ENCODE measurements around the gene IL17RD. TPM values are rescaled to one million over a fixed set of nuclear protein-coding genes. Genes with fewer than 3 reads are reported as not detected.

IL17RD gene
- total RNA-seq, 1 donor from 2014 or later: 26.1 TPM

- Histone ChIP-seq H3K27ac (no peak overlapping the region), H3K27me3 (no peaks in the 10 kb centered on the region), H3F3A (ENCODE audit: low read depth) (no peaks in the 10 kb centered on the region), H3K4me2 (no peak overlapping the region), H4K20me1 (ENCODE audit: low read depth) (no peaks in the 10 kb centered on the region), H2AFZ (replicated peaks) (no peak overlapping the region), H3K4me3 (no peak overlapping the region), H3K9ac (no peak overlapping the region), H3K36me3 (no peaks in the 10 kb centered on the region), H3K9me3 (ENCODE audit: low read depth) (no peaks in the 10 kb centered on the region), H3K4me1 (peaks cover 6% of the 10 kb centered on the region), H3K79me2 (ENCODE audit: low read depth) (no peaks in the 10 kb centered on the region)
- Mint-ChIP-seq H3K4me1 (peaks cover 34% of the 10 kb centered on the region), H3K9me3 (peaks cover 5% of the 10 kb centered on the region), H3K27me3 (ENCODE audit: insufficient read depth, low read depth) (no peaks in the 10 kb centered on the region), H3K4me3 (peak overlapping the region; percentile 41), H3K36me3 (peaks cover 3% of the 10 kb centered on the region), H3K27ac (peak overlapping the region; percentile 75)
- TF ChIP-seq EZH2phosphoT487 (IDR thresholded peaks at IDR 0.05): no peak
- TF ChIP-seq EZH2 (IDR thresholded peaks at IDR 0.05): no peak
- TF ChIP-seq, protein P1, sequence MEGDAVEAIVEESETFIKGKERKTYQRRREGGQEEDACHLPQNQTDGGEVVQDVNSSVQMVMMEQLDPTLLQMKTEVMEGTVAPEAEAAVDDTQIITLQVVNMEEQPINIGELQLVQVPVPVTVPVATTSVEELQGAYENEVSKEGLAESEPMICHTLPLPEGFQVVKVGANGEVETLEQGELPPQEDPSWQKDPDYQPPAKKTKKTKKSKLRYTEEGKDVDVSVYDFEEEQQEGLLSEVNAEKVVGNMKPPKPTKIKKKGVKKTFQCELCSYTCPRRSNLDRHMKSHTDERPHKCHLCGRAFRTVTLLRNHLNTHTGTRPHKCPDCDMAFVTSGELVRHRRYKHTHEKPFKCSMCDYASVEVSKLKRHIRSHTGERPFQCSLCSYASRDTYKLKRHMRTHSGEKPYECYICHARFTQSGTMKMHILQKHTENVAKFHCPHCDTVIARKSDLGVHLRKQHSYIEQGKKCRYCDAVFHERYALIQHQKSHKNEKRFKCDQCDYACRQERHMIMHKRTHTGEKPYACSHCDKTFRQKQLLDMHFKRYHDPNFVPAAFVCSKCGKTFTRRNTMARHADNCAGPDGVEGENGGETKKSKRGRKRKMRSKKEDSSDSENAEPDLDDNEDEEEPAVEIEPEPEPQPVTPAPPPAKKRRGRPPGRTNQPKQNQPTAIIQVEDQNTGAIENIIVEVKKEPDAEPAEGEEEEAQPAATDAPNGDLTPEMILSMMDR (IDR thresholded peaks at IDR 0.05): no peak
- DNase-seq (ENCODE audit: low spot score): peak; percentile 17
Observed at GRCh38 chr3:57068437-57069089, 96.6 kb downstream of the IL17RD start.

DNA sequence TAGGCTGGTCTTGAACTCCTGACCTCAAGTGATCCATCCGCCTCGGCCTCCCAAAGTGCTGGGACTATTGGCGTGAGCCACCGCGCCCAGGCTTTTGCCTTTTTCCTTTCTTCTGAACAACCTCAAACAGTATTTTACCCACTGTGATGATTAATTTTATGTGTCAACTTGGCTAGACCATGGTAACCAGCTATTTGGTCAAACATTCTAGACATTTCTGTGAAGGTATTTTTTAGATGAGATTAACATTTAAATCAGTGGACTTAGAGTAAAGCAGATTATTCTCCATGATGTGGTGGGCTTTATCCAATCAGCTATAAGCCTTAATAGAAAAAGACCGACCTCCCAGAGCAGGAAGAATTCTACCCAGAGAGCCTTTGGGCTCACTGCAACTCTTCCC lies 98.7 kb downstream of the IL17RD start:
- H3K9ac ChIP-seq: no peak overlapping the region

DNA sequence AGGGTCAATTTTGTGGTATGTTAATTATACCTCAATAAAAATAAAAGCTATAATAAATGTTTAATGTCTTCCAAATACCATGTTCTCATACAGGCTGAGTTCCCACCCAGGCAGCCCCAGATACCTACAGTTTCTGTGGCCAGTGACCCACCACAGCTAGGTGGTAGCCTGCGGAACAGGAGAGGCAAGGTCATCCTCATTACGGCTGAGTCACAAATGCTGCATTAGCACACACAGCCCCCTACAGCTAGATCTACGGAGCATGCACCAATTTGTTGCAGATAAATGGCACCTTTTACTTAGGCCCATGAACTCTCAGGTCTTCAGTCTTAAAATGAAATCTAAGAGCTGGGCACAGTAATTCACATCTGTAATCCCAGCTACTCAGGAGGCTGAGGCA lies 99.6 kb downstream of the IL17RD start:
- H3K4me1 ChIP-seq: peaks cover 14% of the 10 kb centered on the region
- H3K4me3 Mint-ChIP-seq: no peak overlapping the region
- H3K9ac ChIP-seq: no peak overlapping the region
- DNase-seq (ENCODE audit: low spot score): no peak
- no peak overlapping the region for H3K27ac Mint-ChIP-seq
- H3K27me3 ChIP-seq: no peaks in the 10 kb centered on the region
- H3K4me3 ChIP-seq: no peak overlapping the region
- no peaks in the 10 kb centered on the region for H4K20me1 ChIP-seq (ENCODE audit: low read depth)
- H3K4me1 Mint-ChIP-seq: peaks cover 61% of the 10 kb centered on the region
- H3K36me3 ChIP-seq: no peaks in the 10 kb centered on the region
- TF ChIP-seq EZH2phosphoT487 (IDR thresholded peaks at IDR 0.05) (no peak), EZH2 (IDR thresholded peaks at IDR 0.05) (no peak)
- TF ChIP-seq, protein P1 (IDR thresholded peaks at IDR 0.05): no peak
- H3K79me2 ChIP-seq (ENCODE audit: low read depth): no peaks in the 10 kb centered on the region
- H3K36me3 Mint-ChIP-seq: no peaks in the 10 kb centered on the region
- H3F3A ChIP-seq (ENCODE audit: low read depth): peaks cover 7% of the 10 kb centered on the region
- no peak overlapping the region for H3K4me2 ChIP-seq
- no peaks in the 10 kb centered on the region for H3K9me3 Mint-ChIP-seq
- H3K27me3 Mint-ChIP-seq (ENCODE audit: insufficient read depth, low read depth): no peaks in the 10 kb centered on the region
- H3K9me3 ChIP-seq (ENCODE audit: low read depth): no peaks in the 10 kb centered on the region
- no peak overlapping the region for H2AFZ ChIP-seq (replicated peaks)
- no peak overlapping the region for H3K27ac ChIP-seq

More for the DNA sequence above, 98.7 kb downstream of the IL17RD start:
- H3K36me3 ChIP-seq: no peaks in the 10 kb centered on the region
- peaks cover 4% of the 10 kb centered on the region for H3F3A ChIP-seq (ENCODE audit: low read depth)
- H3K27ac Mint-ChIP-seq: no peak overlapping the region
- no peak for TF ChIP-seq EZH2 (IDR thresholded peaks at IDR 0.05)
- TF ChIP-seq, protein P1 (IDR thresholded peaks at IDR 0.05): no peak
- TF ChIP-seq EZH2phosphoT487 (IDR thresholded peaks at IDR 0.05): no peak
- H2AFZ ChIP-seq (replicated peaks): no peak overlapping the region
- H3K4me3 Mint-ChIP-seq: no peak overlapping the region
- no peaks in the 10 kb centered on the region for H3K27me3 ChIP-seq
- no peaks in the 10 kb centered on the region for H3K36me3 Mint-ChIP-seq
- H3K4me1 Mint-ChIP-seq: peaks cover 55% of the 10 kb centered on the region
- no peak for DNase-seq (ENCODE audit: low spot score)
- H4K20me1 ChIP-seq (ENCODE audit: low read depth): no peaks in the 10 kb centered on the region
- no peak overlapping the region for H3K4me2 ChIP-seq
- H3K27me3 Mint-ChIP-seq (ENCODE audit: insufficient read depth, low read depth): no peaks in the 10 kb centered on the region
- no peak overlapping the region for H3K4me3 ChIP-seq
- no peak overlapping the region for H3K27ac ChIP-seq
- no peaks in the 10 kb centered on the region for H3K79me2 ChIP-seq (ENCODE audit: low read depth)
- peaks cover 3% of the 10 kb centered on the region for H3K9me3 Mint-ChIP-seq
- H3K4me1 ChIP-seq: peaks cover 10% of the 10 kb centered on the region
- H3K9me3 ChIP-seq (ENCODE audit: low read depth): no peaks in the 10 kb centered on the region
